Measurements from ENCODE around the gene MOCS1.

MOCS1 gene

GRCh38 chr6:39902786-39903465, 31.3 kb downstream of the MOCS1 start:
- DNase-seq (ENCODE audit: low spot score), result no peak

DNA sequence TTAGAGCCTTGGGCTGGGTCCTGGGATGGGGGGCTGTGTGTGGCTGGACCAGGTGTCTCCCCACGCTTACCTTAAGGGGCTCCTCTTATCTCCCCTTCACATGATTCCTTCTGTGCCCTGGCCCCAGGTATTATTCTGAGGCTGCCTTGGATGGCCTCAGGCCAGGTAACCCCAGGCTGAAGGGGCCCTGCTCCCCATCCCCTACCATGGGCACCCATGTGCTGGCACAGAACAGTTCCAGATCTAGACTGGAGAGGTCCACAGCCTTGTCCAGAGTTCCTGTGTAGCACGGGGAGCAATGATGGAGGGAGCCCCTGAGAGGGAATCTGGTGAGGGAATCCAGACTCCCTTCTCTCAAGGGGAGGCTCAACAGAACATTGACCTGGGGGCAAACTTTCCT, 32.1 kb downstream of the MOCS1 start:
- no peak for DNase-seq (ENCODE audit: low spot score)

GRCh38 chr6:39901670-39902069, 32.6 kb downstream of the MOCS1 start:
- DNase-seq (ENCODE audit: low spot score), result no peak

GRCh38 chr6:39901116-39901655, 33.1 kb downstream of the MOCS1 start:
- no peak for DNase-seq (ENCODE audit: low spot score)

DNA sequence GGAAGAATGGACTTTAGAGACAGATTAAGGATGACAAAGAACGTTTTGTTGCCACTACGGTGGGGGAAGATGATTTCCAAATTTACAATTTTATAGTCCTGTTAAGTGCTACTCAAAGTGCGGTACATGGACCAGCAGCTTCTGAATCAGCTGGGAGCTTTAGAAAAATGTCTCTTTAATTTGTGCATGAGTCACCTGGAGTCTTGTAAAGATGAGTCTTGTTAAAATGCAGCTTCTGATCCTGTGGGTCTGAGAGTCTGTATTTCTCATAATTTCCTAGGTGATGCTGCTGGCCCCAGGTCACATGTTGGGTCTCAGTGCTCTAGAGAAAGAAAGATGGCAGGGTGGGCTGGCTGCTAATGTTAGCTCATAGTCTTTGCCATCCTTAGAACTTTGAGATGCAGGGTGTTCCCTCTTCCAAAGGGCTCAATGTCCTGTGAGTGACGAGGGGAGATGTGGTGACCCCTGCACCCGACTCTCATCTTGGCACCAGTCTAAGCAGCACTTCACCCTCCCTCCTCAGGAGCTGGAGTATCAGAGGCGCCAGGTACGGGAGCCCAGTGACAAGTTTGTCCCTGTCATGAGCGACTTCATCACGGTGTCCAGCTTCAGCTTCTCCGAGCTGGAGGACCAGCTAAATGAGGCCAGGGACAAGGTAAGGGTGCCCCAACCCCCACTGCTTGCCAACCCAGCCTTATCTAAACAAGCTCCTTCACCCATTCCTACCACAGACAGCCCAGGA, 34.5 kb downstream of the MOCS1 start:
- DNase-seq (ENCODE audit: low spot score), result no peak

DNA sequence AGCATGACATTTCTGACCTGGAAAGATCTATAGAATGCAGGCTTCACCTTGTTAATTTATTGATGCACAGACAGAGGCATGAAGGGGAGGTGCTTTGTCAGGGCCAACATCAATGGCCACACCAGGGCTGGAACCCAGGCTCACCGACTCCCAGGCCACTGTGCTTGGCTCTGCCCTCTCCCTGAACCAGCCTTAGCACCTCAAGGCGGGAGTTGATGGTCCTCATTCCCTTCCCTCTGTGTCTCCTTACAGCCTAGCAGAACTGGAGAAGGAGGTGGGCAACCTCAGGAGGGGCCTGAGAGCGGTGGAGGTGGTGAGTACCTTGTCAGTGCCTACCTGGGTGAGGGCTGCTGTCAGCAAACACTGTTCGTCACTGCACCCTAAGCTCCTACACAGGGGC, 35.6 kb downstream of the MOCS1 start:
- DNase-seq (ENCODE audit: low spot score), result no peak

DNA sequence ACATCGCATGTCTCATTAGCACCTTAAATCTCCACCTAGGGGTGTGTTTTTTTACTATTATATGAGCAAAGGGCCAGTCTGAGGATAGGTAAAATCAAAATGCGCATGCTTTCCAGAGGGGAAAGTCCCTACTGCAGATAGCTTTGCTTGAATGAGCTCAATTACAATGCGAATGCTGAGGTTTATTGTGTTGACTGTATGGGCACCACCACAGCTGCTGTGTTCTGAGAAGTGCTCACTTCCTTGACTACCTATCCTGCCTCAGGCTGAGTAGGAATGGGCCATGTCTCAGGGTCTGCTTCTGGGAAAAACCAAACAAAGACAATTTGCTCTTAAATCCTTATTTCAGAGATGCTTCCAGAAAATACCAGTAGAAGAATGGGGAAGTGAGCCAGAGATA, 36.6 kb downstream of the MOCS1 start:
- DNase-seq (ENCODE audit: low spot score), result no peak

DNA sequence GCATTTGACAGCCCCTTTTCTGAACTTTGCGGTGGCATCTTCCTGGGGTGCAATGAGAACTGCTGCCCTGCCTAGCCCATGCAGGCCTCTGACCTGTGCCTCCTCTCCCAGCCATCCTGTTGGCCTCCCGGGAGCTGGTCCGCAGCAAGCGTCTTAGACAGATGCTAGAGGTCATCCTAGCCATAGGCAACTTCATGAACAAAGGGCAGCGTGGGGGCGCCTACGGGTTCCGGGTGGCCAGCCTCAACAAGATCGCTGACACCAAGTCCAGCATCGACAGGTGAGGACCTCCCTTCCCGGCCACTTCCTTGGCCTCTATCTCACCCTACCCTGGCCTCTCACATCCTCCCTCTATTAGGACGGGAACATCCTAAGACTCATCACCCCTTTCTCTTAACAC, 37.6 kb downstream of the MOCS1 start:
- DNase-seq (ENCODE audit: low spot score), result no peak

DNA sequence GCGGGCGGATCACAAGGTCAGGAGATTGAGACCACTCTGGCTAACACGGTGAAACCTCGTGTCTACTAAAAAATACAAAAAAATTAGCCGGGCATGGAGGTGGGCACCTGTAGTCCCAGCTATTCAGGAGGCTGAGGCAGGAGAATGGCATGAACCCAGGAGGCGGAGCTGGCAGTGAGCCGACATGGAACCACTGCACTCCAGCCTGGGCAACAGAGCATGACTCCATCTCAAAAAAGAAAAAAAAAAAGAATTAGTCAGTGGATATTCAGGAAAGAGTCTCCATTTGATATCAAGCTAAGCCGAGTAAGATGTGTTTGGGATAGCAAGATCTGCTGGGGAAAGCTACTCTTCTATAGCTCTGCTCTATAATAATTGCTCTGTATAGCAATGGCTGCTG, 41.0 kb downstream of the MOCS1 start:
- no peak for DNase-seq (ENCODE audit: low spot score)

GRCh38 chr6:39892490-39893129, 41.7 kb downstream of the MOCS1 start:
- DNase-seq (ENCODE audit: low spot score), result peak; percentile 54

DNA sequence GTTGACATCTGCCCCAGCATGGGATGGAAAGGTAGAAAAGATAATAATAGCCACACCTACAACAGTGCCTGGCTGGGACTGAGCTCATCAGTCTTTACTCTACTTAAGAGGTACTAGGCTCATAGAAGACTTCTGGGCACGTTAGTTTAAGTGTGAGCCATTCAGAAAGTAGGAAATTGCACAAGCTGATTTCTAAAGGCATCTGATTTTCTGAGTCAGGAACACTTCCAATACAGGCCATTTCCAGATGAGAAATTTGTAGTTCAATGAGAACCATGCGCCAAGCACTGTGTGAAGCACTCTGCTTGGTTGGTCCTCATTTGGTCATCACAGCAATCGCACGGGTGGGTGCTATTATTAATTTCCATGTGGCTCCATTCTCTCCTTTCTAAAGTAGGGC, 42.3 kb downstream of the MOCS1 start:
- DNase-seq (ENCODE audit: low spot score), result no peak

DNA sequence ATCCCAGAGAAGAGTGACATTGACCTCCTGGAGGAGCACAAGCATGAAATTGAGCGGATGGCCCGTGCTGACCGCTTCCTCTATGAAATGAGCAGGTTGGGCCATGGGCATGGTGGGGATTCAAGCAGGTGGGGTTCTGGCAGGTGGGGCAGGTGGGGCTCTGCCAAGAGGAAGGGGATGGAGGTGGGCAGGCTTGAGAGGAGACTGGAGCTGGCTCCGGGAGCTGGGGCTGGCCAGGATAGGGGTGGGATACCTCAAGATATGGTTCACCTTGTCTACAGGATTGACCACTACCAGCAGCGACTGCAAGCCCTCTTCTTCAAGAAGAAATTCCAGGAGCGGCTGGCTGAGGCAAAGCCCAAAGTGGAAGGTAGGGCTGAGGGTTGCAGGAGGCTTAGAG, 42.9 kb downstream of the MOCS1 start:
- no peak for DNase-seq (ENCODE audit: low spot score)

GRCh38 chr6:39889229-39889628, 45.0 kb downstream of the MOCS1 start:
- no peak for DNase-seq (ENCODE audit: low spot score)

GRCh38 chr6:39887692-39888450, 46.4 kb downstream of the MOCS1 start:
- DNase-seq (ENCODE audit: low spot score), result peak; percentile 78

DNA sequence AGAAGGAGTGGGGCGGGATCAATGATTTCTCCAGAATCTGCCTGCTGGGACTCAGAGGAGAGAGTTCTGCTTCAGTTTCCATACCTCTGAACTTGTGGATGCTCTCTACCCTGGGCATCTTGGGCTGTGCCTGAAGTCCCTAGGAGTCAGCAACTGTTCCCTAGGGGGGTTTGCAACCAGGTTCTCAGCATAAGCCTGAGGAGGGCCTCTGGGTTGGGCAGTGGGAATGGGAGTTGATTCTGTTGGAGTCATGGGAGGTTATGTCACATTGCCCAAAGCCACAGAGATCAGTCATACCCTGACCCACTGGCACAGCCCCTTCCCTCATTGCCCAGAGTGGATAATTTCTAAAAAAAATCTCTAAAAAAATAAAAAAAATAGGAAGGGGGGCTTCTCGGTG, 47.4 kb downstream of the MOCS1 start:
- no peak for DNase-seq (ENCODE audit: low spot score)

GRCh38 chr6:39885691-39886090, 48.6 kb downstream of the MOCS1 start:
- DNase-seq (ENCODE audit: low spot score), result no peak

GRCh38 chr6:39884696-39885095, 49.6 kb downstream of the MOCS1 start:
- no peak for DNase-seq (ENCODE audit: low spot score)

- no peak for DNase-seq (ENCODE audit: low spot score)
These were observed 51.7 kb downstream of the MOCS1 start for GRCh38 chr6:39882531-39882899.

- no peak for DNase-seq (ENCODE audit: low spot score)
These were observed 52.3 kb downstream of the MOCS1 start for GRCh38 chr6:39881851-39882530.

- DNase-seq (ENCODE audit: low spot score), result no peak
These were observed 53.7 kb downstream of the MOCS1 start for GRCh38 chr6:39880594-39880993.

GRCh38 chr6:39879535-39879934, 54.7 kb downstream of the MOCS1 start:
- no peak for DNase-seq (ENCODE audit: low spot score)

DNA sequence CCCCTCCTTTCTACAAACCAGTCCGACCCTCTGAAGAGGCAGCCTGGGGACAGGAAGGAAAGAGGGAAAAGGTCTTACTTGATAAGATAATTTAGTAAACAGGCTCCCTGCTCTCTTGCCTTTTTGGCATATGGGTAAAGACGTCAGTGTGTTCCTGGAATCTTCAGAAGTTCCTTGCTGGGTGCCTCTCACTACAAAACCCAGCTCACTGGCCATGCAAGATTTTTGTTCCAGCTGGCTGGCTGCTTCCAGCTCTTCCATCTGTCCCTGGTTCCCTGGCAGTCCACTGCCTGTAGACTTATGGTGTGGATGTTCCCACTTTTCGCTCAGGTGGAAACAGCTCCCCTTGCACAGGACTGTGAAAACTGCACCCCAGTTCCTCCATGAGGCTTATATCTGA, 57.4 kb downstream of the MOCS1 start:
- DNase-seq (ENCODE audit: low spot score), result no peak
